Measurements from ENCODE around the gene AKT2.

AKT2 gene

DNA sequence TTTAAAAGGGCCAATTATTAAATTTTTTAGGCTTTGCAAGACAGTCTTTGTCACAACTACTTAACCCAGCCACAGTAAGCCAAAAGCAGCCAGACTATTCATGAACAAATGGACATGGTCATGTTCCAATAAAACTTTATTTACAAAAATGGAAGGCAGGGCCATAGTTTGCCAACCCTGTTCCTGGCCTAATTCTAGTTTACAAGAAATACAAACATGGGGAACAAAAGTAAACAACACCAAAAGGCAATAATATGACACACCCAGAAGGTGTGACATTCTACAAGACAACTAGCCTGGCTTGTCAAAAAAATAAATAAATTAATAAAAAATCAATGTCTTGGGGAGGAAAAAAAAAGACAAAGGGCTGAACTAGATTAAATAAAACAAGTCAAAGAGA lies 33.9 kb downstream of the AKT2 start:
- DNase-seq, result no peak

DNA sequence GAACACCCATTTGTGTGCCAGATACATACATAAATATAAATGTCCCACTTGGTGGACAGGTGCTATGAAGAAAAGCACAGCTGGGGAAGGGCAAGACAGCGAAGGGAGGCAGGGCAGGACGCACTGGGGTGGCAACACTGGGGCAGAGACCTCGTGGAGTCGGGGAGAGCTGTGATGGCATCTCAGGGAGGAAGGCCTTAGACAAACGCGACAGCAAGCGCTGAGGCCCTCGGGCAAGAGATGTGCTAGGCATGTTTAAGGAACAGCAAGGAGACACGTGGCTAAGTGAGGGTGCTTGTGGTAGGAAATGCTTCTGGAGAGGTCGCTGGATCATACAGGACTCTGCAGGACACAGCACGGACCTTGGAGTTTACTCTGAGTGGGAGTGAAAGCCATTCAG lies 35.4 kb downstream of the AKT2 start:
- no peak for DNase-seq

DNA sequence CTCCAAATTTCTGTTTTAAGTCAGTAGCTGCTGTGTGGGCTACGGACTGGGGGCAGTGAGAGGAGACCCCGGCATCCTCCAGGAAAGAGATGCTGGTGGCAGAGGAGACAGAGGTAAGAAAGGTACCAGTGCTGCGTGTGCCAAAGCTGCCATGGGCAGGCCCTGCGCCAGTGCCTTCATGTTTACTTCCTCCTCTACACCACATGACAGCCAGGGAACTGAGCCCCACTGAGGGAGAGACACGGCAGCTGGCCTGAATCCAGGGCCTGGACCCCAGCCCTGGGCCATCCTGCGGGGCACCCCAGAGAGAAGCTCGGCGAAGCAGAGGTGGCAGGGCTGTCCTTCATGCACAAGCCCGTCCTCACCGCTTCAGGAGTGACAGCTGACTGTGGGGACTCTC lies 35.9 kb downstream of the AKT2 start:
- DNase-seq, result no peak

DNA sequence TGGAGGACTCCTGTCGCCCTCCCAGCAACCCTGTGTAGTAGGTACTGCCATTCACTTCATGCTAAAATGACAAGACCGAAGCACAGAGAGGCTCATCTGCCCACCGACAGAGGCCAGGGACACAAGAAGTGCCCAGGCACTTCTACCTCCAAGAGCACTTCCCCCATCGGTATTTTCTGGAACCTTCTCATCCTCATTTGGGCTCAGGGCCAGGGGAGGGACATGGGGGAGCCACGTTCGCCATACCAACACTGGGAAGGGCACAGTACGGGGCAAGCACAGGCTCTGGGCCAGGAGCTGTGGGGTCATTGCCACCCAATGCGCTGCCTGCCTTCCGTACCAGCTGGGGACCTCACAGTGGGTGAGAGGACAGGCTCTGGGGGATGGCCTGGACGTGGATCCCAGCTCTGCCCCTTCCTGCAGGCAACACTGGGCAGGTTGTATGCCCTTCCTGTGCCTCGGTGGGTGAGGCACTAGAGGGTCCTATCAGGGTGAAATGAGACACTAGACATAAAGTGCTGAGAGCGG lies 37.3 kb downstream of the AKT2 start:
- DNase-seq, result no peak

DNA sequence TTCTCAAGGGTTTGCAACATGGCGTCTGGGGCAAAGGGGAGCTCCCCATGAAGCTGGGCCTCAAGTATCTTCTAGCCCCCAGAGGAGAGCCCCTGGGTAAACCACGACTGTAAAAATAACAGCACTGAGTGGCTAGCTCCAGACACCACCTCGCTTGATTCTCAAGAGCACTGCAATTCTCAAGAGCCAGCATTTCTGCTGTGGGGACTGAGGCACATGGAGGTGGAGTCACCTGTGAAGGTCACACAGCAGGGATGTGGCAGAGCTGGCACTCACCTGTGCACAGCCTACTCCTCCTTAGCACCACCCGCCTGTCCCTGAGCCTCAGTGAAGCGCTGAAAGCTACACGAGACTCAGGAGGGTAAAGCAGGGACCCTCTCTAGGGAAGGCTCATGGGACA lies 38.0 kb downstream of the AKT2 start:
- DNase-seq, result no peak

DNA sequence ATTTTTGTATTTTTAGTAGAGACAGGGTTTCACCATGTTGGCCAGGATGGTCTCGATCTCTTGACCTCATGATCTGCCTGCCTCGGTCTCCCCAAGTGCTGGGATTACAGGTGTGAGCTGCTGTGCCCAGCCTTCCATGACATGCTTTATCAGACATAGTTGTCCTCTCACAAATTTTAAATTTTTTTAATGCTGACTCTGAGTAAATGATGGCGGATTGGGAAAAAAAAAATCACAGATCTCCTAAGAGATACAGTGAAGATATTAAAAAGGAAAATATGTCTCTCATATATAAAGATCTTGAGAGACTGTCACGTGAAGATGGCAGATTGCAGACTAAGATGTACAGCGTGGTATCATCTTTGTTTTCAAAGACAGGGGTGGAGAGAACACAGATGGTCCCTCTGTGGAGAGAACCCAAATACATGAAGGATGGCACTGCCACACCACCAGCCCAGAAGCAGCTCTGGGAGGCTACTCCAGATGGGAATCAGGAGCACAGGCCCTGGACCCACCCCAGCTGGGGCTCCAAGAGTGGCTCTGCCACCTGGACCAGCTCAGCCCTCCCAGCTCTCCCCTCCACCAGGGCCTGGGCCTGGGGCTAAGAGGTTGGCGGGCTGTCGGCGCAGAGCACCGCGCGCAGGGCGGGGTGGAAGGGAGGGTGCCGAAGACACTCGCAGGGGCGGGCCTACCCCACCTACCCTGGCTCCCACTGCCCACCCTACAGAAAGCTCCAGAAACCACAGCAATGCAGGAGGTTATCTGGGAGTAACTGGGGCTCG lies 38.7 kb downstream of the AKT2 start:
- no peak for DNase-seq

DNA sequence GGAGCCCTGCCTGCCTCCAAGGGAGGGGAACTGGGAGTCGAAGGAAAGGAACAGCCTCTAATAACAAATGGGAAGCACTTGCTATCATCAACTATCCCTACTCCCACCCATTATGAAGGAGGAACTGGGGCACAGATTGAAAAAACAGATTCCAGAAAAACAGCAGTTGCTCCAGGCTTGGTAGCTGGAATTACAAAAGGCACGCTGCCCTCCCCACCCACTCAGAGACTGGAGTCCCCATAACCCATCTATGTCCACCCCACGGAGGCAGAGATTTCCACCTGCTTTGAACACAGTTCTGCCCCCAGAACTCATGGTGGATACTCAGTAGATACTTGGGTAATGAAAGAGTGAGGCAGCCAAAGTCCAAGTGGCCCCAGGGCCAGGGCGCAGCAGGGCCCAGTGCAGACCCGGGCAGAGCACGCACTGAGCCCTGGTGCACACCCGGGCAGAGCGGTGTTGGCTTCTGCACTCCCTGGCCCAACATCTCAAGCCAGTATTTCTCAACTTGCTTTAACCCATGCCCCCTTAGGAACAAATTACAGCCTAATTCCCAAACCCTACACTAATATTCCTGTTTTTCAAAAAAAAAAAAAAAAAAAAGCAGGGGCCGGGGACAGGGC lies 39.5 kb downstream of the AKT2 start:
- no peak for DNase-seq

DNA sequence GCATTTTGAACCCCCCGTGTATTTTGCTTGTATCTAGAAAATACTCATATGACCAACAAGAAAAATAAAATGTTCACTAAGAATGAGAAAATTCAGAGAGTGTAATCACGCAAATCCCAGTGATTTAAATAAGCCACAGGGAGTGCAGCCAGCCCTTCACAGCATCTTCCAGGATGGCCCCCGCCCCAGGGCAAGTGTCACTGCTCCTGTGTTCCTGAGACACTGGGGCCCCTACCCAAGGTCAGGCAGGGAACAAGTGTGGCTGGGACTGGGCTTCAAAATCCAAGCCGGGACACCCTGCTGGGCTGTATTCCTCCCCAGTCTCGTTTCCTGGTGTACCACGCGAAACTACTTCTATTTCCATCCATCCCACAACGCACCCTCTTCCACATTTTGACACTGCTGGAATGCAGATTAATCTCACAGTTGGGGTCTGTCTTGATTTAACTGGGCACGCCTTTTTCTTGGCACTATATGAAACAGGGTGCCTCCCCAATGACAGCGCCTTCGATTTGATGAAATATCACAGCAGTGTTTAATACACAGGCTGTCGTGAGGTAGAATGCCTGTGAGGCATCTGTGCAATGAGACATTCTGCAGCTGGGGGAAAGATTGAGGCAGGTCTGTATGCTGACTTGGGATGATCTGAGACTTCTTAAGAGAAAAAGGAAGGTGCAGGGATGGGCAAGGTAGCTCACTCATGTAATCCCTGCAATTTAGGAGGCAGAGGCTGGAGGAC lies 40.4 kb downstream of the AKT2 start:
- no peak for DNase-seq

DNA sequence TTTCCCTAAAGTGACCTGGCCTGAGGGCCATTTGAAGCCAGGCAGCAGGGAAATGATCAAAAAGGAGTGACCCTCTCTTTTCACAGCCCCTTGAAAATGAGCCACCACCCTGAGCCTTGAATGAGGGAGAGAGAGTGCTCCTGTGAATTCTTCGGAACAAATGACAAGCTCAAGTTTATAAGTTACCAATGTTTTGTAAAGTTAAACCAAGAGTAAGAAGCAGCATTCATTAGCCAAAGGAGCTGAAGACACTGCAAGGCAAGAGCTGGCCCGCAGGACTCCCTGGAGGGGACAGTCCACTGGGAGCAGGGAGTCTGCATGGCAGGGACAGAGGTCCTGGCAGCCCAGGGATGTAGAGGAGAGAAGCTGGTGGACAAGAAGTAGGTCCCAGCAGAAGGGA lies 42.0 kb downstream of the AKT2 start:
- DNase-seq, result no peak

DNA sequence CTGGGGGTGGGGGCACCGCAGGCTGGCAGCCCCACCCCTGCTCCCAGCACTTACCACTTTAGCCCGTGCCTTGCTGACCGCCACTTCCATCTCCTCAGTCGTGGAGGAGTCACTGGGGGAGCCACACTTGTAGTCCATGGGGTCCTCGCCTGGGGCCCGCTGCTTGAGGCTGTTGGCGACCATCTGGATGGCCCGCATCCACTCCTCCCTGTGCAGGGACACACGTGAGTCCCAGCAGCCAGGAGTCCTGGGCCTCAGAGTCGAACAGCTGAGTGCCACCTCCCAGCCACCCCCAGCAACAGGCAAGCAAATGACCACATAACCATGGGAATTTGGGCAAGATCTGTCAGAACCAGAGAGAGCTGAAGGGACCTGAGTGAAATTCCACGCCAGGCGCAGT lies 42.7 kb downstream of the AKT2 start:
- no peak for DNase-seq

DNA sequence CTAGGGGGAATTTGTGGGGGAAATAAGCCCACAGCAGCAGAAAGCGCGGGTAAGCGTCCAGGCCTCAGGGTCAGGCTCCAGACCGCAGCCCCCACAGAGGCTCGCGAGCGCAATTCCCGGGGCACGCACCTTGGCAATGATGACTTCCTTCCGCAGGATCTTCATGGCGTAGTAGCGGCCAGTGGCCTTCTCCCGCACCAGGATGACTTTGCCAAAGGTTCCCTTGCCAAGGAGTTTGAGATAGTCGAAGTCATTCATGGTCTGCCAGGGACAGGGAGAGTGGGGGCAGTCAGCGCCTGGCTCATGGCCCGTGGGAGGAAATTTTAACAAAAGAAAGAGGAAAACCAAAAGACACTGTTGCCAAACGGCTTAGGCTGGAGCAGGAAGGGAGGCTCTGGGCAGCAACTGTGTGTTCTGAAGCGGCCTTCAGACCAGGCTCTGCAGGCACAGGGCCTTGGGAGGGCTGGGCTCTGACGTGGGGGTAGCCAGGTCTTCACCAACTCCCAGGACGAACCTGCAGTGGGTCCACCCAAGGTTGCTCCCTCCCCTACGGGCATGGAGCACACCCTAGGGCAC lies 43.2 kb downstream of the AKT2 start:
- no peak for DNase-seq

DNA sequence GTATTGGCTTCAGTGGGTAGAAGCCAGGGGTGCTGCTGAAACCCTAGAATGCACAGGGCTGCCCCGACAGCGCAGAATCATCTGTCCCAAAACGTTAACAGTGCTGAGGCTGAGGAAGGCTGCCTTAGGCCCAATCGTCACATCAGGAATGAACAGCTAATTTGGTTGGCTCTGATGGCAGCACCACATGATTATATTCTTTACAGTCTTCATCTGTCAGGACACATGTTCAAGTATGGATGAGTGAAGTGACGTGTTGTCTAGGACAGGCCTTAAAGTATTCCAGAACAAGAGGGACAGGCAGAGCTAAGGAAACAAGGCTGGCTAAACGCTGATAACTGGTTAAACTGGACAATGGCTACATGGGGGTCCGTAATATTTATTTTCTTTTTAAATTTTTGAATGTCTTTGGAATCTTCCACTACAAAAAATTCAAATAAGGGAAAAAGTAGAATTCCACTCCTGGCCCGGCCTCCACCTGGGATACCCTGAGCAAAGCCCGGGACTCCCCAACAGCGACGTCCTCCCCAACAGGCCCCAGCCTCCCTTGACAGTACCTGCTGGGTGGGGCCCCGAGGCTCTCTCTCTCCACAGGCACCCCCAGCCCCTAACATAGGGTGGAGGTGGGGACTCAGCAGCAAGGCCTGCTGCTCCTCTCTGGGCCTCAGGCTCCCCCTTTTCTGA lies 43.9 kb downstream of the AKT2 start:
- no peak for DNase-seq

DNA sequence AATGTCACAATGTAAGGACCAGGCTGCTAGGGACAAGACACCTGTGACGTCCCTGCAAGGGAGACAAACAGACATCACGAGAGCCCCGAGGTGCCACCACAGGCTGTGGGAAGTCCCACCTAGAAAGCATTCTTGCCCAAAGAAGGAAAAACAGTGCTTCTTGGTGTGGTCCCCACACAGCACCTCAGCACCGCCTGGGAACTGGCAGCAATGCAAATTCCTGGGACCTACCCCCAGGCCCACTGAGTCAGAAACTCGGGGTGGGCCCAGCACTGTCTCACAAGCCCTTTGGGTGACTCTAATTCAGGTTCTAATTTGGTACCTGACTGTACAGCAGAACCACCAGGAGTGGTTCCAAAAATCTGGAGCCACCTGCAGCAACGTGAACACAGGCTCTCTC lies 44.8 kb downstream of the AKT2 start:
- no peak for DNase-seq

DNA sequence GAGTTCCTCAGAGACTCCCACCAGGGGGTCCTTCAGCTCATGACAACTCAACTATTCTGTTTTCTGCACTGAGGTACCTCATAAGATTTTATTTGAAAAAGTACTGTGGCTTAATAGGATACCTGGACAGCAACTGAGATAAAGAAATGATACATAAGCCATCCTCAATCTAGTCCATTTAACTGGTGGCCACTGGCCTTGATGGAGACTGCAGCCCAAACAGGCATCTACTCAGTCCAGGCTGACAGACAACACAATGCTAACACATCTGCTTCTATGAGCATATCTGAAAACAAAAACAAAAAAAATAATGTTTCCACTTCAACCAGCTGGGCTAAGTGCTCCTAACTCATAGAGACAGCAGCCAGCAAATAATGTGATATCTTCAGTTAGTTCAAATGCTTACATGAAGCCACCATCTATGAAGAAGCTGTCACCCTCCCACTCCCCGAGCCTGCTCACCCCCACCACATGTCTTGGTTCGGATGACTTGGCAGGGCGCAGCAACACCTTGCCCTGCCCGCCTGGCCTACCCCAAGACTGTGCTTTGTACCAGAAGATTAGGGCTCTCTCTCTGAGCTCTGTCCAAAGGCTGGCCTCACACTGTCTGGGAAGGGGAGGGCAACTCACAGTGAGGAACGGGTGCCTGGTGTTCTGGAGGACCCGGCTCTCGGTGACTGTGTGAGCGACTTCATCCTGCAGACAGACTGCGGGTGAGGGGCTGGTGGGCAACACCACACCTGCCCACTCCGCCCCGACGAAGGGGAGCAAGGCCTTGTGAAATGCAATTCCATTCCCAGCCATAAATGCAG lies 45.5 kb downstream of the AKT2 start:
- DNase-seq, result no peak

DNA sequence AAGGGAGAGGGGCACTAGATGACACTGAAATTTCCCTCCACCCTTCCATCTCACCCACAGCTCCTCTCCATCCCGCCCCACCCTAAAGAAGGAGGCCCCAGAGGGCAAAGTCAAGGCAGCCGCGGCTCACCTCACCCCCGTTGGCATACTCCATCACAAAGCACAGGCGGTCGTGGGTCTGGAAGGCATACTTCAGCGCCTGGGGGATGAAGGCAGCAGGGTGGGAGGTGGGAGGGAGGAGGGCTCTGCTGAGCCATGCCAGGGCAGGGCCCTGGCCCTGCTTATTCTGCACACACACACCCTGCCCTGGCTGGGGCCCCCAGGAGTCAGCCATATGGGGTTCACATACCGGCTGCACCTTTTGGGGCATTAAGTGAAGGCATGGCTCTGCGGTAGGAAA lies 46.4 kb downstream of the AKT2 start:
- no peak for DNase-seq

DNA sequence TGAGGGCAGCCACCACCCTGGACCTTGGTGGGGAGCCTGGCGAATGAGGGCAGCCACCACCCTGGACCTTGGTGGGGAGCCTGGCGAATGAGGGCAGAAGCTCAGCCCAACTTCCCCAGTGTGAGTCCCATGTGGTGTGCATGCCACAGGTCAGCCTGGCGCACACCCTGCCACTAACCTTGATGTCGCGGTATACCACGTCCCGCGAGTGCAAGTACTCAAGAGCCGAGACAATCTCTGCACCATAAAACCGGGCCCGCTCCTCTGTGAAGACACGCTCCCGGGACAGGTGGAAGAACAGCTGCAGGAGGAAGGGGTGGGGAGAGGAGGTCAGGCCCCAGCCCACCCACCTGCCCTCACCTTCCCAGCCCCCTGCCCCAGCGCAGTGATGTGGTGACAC lies 47.4 kb downstream of the AKT2 start:
- DNase-seq, result no peak

DNA sequence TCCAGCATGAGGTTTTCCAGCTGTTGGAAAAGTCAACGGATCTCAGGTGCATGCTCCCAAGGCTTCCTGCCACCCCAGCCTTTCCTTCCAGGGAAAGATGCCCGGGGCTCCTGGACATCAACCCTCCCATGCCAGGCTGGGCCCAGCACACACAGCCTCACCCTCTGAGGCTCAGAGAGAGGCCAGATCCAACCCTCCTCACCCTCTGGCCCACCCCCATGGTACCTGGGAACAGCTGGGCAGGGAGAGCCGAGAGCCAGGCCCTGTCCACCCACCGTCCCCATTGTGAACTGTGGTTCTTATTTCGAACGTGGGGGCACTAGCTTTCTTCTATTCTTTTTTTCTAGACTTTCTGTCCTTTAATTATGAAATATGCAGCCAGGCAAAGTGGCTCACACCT lies 48.8 kb downstream of the AKT2 start:
- no peak for DNase-seq

DNA sequence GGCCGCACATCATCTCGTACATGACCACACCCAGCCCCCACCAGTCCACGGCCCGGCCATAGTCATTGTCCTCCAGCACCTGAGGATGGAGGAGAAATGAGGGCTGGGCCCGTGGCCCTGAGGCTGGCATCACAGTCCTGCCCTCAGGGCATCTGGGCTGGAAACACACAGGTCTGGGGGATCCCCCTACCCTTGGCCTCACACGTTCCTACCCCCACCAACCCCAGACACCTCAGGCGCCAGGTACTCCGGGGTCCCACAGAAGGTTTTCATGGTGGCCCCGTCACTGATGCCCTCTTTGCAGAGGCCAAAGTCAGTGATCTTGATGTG lies 49.2 kb downstream of the AKT2 start:
- DNase-seq, result no peak

DNA sequence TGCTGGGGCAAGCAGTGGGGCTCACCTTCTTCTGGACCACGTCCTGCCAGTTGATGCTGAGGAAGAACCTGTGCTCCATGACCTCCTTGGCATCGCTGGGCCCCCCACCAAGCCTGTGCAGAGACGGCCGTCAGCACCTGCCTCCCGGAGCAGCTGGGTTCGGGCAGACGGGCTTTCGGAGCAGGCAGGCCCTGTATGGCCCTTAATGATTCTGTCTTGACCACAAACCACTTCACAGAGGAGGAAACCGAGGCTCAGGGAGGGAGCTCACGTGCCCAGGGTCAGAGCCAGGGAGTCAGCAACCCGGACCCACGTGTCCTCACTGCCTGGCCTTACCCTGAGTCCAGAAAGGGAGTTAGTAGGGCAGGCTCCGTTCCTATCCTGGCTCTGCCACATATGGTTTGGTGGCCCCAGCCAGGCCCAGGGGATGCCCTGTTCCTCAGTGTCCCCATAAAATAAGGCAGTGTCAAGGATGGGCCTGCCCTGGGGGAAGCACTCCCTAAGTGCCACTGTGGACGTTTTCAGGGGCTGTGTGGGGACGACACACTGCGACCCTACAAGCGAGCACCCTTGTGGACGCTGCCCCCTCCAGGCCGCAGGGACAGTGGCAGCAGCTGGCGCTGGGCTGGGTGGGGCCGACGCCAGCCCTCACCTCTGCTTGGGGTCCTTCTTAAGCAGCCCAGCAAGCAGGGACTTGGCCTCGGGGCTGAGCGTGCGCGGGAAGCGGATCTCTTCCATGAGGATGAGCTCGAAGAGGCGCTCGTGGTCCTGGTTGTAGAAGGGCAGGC lies 49.7 kb downstream of the AKT2 start:
- DNase-seq, result no peak

DNA sequence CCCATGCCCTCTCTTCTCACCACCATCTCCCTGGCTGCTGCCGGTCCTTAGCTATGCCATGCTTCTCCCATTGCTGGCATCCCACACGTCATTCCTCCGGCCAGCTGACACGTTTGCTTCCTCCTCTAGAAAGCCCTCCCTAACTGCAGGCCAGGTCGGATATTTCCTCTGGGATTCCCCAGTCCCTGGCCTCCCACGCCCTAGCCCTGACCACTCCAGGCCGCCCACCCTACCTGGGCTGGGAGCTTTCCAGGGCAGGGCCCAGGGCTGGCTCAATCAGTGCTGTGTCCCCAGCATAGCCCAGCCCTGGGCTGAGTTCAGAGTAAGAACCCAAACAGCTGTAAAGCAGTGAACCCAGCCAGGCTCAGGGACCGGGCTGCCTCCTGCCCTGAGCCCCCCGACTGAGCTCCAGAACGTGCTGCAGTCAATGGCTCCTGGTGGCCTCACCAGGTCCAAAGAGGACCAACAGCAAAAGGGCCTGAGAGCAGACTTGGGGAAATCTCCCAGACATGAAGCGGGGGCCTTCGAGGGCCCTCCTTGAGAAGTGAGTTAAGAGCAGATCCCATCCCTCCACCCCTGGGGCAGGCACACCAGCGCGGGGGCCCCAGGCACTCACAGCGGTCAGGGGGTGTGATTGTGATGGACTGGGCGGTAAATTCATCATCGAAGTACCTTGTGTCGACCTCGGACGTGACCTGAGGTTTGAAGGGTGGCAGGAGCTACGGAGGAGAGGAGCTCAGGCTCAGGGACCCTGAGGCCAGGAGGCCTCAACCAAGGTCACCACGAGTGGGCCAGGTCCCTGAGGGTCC lies 50.5 kb downstream of the AKT2 start:
- no peak for DNase-seq
